ENCODE results near the gene AHRR. TPM values are rescaled to one million over a fixed set of nuclear protein-coding genes. Genes with fewer than 3 reads are reported as not detected.
A peak's percentile ranks its signal among the peaks of the same experiment; 100 is the strongest.

AHRR gene
- total RNA-seq, 1 experiment from 2014 or later, result 1.9 TPM

GRCh38 chr5:429453-430188, 108.1 kb downstream of the AHRR start:
- Histone ChIP-seq H3K36me3 (ENCODE audit: low read depth, low read length) (no peaks in the 10 kb centered on the region), H3K4me1 (ENCODE audit: insufficient read depth, low read length) (no peaks in the 10 kb centered on the region; the same call in 1 of the 2 replicates), H3K27ac (ENCODE audit: low read length) (no peak overlapping the region), H4K20me1 (ENCODE audit: low read length) (no peaks in the 10 kb centered on the region), H3K9me3 (ENCODE audit: low read length) (no peaks in the 10 kb centered on the region), H3K27me3 (ENCODE audit: low read length) (no peaks in the 10 kb centered on the region), H3K4me2 (ENCODE audit: low read length) (no peak overlapping the region), H3K9me2 (replicated peaks; ENCODE audit: low read length) (no peaks in the 10 kb centered on the region), H3K9ac (ENCODE audit: low read length) (no peak overlapping the region), H3K79me2 (ENCODE audit: low read length) (no peaks in the 10 kb centered on the region), H2AFZ (ENCODE audit: low read length) (no peak overlapping the region), H3K4me3 (ENCODE audit: low read length) (no peak overlapping the region), H3F3A (ENCODE audit: low read length, unreplicated experiment) (no peaks in the 10 kb centered on the region)
- no TSS peak for BruUV-seq (replicated peaks)
- ChIA-PET POLR2A (ENCODE audit: unreplicated experiment) (no interaction called here), CTCF (no interaction called here)
- intact Hi-C loops (cut with micrococcal nuclease), result loop anchor here (5.0 kb wide), 1 partner anchor 112 kb away; no protein-coding TSS in a partner anchor
- TF ChIP-seq, protein P1, sequence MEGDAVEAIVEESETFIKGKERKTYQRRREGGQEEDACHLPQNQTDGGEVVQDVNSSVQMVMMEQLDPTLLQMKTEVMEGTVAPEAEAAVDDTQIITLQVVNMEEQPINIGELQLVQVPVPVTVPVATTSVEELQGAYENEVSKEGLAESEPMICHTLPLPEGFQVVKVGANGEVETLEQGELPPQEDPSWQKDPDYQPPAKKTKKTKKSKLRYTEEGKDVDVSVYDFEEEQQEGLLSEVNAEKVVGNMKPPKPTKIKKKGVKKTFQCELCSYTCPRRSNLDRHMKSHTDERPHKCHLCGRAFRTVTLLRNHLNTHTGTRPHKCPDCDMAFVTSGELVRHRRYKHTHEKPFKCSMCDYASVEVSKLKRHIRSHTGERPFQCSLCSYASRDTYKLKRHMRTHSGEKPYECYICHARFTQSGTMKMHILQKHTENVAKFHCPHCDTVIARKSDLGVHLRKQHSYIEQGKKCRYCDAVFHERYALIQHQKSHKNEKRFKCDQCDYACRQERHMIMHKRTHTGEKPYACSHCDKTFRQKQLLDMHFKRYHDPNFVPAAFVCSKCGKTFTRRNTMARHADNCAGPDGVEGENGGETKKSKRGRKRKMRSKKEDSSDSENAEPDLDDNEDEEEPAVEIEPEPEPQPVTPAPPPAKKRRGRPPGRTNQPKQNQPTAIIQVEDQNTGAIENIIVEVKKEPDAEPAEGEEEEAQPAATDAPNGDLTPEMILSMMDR (conservative IDR thresholded peaks at IDR 0.05; ENCODE audit: low read depth, low read length), result no peak
- TF ChIP-seq EZH2 (IDR thresholded peaks at IDR 0.05; ENCODE audit: low read length, unreplicated experiment) (no peak), EZH2phosphoT487 (IDR thresholded peaks at IDR 0.05; ENCODE audit: borderline replicate concordance, low read length) (no peak)
- ATAC-seq, result no peak
- no peak for DNase-seq

DNA sequence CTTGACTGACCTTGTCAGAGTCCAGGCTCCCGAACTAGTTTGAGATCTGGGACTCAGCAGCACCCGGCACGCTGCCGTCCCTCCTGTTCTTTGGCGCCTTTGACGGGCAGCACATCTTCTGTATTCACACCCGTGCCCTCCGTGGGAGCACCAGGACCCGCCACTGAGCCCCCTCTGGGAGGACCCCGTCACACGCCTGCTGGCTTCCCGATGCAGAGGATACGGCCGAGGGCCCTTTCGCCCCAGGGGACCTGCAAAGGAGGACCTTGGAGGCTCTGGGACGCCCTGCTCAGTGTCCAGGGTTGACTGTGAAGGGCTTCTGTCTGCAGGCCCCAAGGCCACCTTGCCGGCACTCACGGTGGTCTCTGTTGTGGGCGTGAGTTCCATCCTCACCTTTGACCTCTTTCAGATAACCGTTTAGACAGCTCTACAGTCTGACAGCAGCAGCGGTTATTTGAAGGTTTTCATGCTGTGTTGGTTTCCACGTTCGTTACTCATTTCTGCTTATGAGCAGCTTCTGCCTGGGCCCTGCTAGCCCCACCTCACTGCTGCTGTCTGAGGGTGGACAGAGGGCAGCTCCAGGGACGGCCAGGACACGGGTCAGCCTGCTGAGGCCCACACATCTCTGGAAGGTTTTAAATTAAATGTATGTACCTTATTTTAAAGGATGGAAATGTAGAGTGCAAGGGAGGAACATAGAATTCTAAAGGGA, 108.9 kb downstream of the AHRR start:
- Histone ChIP-seq H3K27me3 (ENCODE audit: low read length) (no peaks in the 10 kb centered on the region), H3K27ac (ENCODE audit: low read length) (no peak overlapping the region), H3K4me3 (ENCODE audit: low read length) (no peak overlapping the region), H3K79me2 (ENCODE audit: low read length) (no peaks in the 10 kb centered on the region), H3K36me3 (ENCODE audit: low read depth, low read length) (no peaks in the 10 kb centered on the region), H3K9me2 (replicated peaks; ENCODE audit: low read length) (no peaks in the 10 kb centered on the region), H2AFZ (ENCODE audit: low read length) (no peak overlapping the region), H3K9me3 (ENCODE audit: low read length) (no peaks in the 10 kb centered on the region), H3K4me1 (ENCODE audit: insufficient read depth, low read length) (no peaks in the 10 kb centered on the region), H3K9ac (ENCODE audit: low read length) (no peak overlapping the region), H3K4me2 (ENCODE audit: low read length) (no peak overlapping the region), H3F3A (ENCODE audit: low read length, unreplicated experiment) (no peaks in the 10 kb centered on the region), H4K20me1 (ENCODE audit: low read length) (no peaks in the 10 kb centered on the region)
- BruUV-seq (replicated peaks), result no TSS peak
- ATAC-seq, result no peak
- intact Hi-C loops (cut with micrococcal nuclease), result loop anchor here (5.0 kb wide), 1 partner anchor 113 kb away; no protein-coding TSS in a partner anchor
- no peak for DNase-seq
- ChIA-PET POLR2A (ENCODE audit: unreplicated experiment) (no interaction called here), CTCF (interaction anchor here (1.6 kb wide), 1 partner anchor 114 kb away, joined by 19 read pairs; no protein-coding TSS in a partner anchor)
- no peak for TF ChIP-seq EZH2phosphoT487 (IDR thresholded peaks at IDR 0.05; ENCODE audit: borderline replicate concordance, low read length)

- Histone ChIP-seq H3K4me1 (ENCODE audit: insufficient read depth, low read length) (no peaks in the 10 kb centered on the region), H3K27me3 (ENCODE audit: low read length) (no peaks in the 10 kb centered on the region), H3K4me2 (ENCODE audit: low read length) (no peak overlapping the region), H3K4me3 (ENCODE audit: low read length) (no peak overlapping the region), H3K9me3 (ENCODE audit: low read length) (no peaks in the 10 kb centered on the region), H3K9me2 (replicated peaks; ENCODE audit: low read length) (no peaks in the 10 kb centered on the region), H3K79me2 (ENCODE audit: low read length) (no peaks in the 10 kb centered on the region), H3K36me3 (ENCODE audit: low read depth, low read length) (no peaks in the 10 kb centered on the region), H3K27ac (ENCODE audit: low read length) (no peak overlapping the region), H3K9ac (ENCODE audit: low read length) (no peak overlapping the region), H4K20me1 (ENCODE audit: low read length) (no peaks in the 10 kb centered on the region), H3F3A (ENCODE audit: low read length, unreplicated experiment) (no peaks in the 10 kb centered on the region), H2AFZ (ENCODE audit: low read length) (no peak overlapping the region)
- intact Hi-C loops (cut with micrococcal nuclease), result loop anchor here (5.0 kb wide), 1 partner anchor 114 kb away; no protein-coding TSS in a partner anchor
- TF ChIP-seq, protein P1 (conservative IDR thresholded peaks at IDR 0.05; ENCODE audit: low read depth, low read length), result peak; percentile 83
- TF ChIP-seq EZH2phosphoT487 (IDR thresholded peaks at IDR 0.05; ENCODE audit: borderline replicate concordance, low read length), result no peak
- TF ChIP-seq EZH2 (IDR thresholded peaks at IDR 0.05; ENCODE audit: low read length, unreplicated experiment), result no peak
- ChIA-PET CTCF (interaction anchor here (0.6 to 1.6 kb wide), 2 partner anchors 113 to 114 kb away, joined by 3 to 19 read pairs; no protein-coding TSS in a partner anchor), POLR2A (ENCODE audit: unreplicated experiment) (no interaction called here)
- DNase-seq (peak; percentile 62), ATAC-seq (peak; percentile 98)
- no TSS peak for BruUV-seq (replicated peaks)
Measured at GRCh38 chr5:431001-431710, 109.6 kb downstream of the AHRR start.
